ENCODE measurements around the gene ELK1. TPM values are rescaled to one million over a fixed set of nuclear protein-coding genes. Genes with fewer than 3 reads are reported as not detected.
A peak's percentile ranks its signal among the peaks of the same experiment; 100 is the strongest.

Gene ELK1
- total and polyA plus RNA-seq, 2 donors from 2014 or later = 10.5 to 26.9 TPM

DNA sequence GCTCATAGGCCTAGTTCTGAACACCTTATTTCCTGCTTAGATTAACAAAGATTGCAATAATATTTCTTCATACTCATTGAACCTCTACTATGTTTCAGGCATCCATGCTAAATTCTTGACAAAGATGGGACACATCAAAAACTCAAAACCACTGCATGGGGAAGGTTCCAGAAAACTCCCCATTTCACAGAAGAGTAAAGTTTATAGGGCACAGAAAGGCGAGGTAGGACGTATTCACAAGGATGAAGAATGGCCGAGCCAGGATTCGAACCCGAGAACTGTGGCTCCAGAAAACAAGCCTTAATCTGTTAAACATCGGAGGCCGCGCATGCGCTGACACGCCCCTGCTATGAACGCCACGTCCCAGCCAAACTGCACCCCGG, 7.9 kb upstream of the ELK1 start:
- no peaks in the 10 kb centered on the region for H3K4me1 ChIP-seq (ENCODE audit: control insufficient read depth in 2 of 3, insufficient read depth in 2 of 3, low read depth in 1 of 3, low read length in 3 of 3)
- intact Hi-C loops (cut with DNase I) = no loop called here
- peak overlapping the region; percentile 75 to 92 (median 82) for H3K4me3 ChIP-seq (ENCODE audit: low read length in 3 of 3)
- DNase-seq (no peak), FAIRE-seq (no peak)
- H3K27me3 ChIP-seq (ENCODE audit: control insufficient read depth, insufficient read depth, low read length) = no peaks in the 10 kb centered on the region
- peak overlapping the region in 2 of 3 donors; percentile 51 to 73 for H3K9ac ChIP-seq (ENCODE audit: low read length in 3 of 3)
- H3K9me3 ChIP-seq (ENCODE audit: control insufficient read depth in 2 of 3, insufficient read depth in 1 of 3, low read length in 3 of 3) = no peaks in the 10 kb centered on the region
- TF ChIP-seq, protein P1, sequence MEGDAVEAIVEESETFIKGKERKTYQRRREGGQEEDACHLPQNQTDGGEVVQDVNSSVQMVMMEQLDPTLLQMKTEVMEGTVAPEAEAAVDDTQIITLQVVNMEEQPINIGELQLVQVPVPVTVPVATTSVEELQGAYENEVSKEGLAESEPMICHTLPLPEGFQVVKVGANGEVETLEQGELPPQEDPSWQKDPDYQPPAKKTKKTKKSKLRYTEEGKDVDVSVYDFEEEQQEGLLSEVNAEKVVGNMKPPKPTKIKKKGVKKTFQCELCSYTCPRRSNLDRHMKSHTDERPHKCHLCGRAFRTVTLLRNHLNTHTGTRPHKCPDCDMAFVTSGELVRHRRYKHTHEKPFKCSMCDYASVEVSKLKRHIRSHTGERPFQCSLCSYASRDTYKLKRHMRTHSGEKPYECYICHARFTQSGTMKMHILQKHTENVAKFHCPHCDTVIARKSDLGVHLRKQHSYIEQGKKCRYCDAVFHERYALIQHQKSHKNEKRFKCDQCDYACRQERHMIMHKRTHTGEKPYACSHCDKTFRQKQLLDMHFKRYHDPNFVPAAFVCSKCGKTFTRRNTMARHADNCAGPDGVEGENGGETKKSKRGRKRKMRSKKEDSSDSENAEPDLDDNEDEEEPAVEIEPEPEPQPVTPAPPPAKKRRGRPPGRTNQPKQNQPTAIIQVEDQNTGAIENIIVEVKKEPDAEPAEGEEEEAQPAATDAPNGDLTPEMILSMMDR (IDR thresholded peaks at IDR 0.05; ENCODE audit: borderline replicate concordance, extremely low read depth, insufficient read depth) = no peak
- H3K36me3 ChIP-seq (ENCODE audit: control insufficient read depth in 2 of 3, insufficient read depth in 3 of 3, low read length in 3 of 3) = peaks cover 0 to 16% (median 3%) of the 10 kb centered on the region in 3 donors
- H3K27ac ChIP-seq (ENCODE audit: low read depth in 2 of 2, low read length in 2 of 2) = peak overlapping the region; percentile 98

DNA sequence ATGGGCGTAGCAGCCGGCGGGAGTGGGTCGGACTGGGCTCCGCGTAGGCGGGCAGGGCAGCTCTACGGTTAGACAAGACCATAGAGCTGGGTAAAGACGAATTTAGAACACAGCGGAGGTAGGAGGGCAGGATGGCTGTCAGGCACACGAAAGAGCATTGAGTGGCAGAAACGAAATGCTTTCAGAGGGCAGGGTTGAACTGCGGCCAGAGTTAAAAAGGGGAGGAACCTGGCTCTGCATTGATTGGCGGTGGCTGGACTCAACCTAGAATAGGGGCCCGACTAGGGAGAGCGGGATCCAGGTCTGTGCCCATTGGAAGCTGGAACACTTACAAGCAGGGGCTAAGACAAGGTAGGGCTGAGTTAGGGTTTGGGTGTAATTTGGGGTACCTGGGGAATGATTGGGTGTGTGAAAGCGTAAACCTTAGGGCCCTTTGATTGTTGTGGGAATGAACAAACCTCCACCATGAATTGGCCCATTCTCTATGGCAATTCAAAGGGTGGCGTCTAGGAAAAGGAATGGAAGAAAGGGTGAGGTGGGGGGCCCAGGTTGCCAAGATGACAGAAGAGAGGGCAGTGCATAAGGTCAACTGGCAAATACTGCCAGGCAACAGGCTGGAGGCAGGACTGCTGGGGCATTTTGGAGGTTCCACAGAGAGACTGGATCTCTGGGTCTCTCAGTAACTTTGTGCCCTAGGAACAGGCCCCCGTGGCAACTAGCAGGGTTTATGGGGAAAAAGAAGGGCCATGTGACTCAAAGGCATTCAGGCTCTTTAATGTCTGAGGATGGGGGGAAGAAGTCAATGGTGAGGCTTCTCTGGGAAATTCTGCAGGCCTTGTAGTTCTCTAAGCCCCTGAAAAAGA, 911 bp upstream of the ELK1 start:
- H3K27ac ChIP-seq (ENCODE audit: low read depth in 2 of 2, low read length in 2 of 2) = peak overlapping the region; percentile 72 to 87
- peak overlapping the region in 2 of 3 donors; percentile 24 to 60 for H3K9ac ChIP-seq (ENCODE audit: low read length in 3 of 3)

DNA sequence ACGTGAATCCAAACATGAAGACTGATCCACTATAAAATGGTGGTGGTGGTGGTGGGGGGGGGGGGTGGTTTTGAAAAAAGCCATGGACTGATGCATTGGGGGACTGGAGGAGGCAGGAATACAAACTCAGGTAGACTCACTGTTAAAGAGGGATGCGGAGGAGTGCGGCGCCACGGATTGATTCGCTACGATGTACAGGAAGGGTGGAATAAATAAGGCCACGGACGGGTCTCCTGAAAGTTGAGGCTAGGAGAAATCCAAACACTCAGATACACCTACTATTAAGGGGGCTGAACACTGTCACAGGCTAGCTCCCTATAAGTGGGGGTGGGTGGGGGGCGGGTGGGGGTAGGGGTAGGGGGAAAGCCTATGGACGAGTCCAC, 591 bp downstream of the ELK1 start:
- intact Hi-C loops (cut with DNase I) = no loop called here
- Histone ChIP-seq H3K27ac (ENCODE audit: low read depth in 2 of 2, low read length in 2 of 2) (no peak overlapping the region), H3K36me3 (ENCODE audit: control insufficient read depth in 2 of 3, insufficient read depth in 3 of 3, low read length in 3 of 3) (no peaks in the 10 kb centered on the region), H3K9ac (ENCODE audit: low read length in 3 of 3) (peak overlapping the region in 2 of 3 donors; percentile 61 to 78), H3K4me3 (ENCODE audit: low read length in 3 of 3) (peak overlapping the region; percentile 68 to 84 (median 77)), H3K4me1 (ENCODE audit: control insufficient read depth in 2 of 3, insufficient read depth in 2 of 3, low read depth in 1 of 3, low read length in 3 of 3) (peaks cover 0 to 11% (median 4%) of the 10 kb centered on the region in 3 donors), H3K9me3 (ENCODE audit: control insufficient read depth in 2 of 3, insufficient read depth in 1 of 3, low read length in 3 of 3) (no peaks in the 10 kb centered on the region), H3K27me3 (ENCODE audit: control insufficient read depth, insufficient read depth, low read length) (no peaks in the 10 kb centered on the region)
- FAIRE-seq (no peak), DNase-seq (no peak)
- TF ChIP-seq, protein P1 (IDR thresholded peaks at IDR 0.05; ENCODE audit: borderline replicate concordance, extremely low read depth, insufficient read depth) = no peak

More for the DNA sequence above, 911 bp upstream of the ELK1 start:
- intact Hi-C loops (cut with DNase I) = no loop called here
- no peak for FAIRE-seq
- H3K4me3 ChIP-seq (ENCODE audit: low read length in 3 of 3) = peak overlapping the region; percentile 56 to 76 (median 75)
- H3K4me1 ChIP-seq (ENCODE audit: control insufficient read depth in 2 of 3, insufficient read depth in 2 of 3, low read depth in 1 of 3, low read length in 3 of 3) = peaks cover 0 to 11% (median 4%) of the 10 kb centered on the region in 3 donors
- no peak for DNase-seq
- no peaks in the 10 kb centered on the region for H3K27me3 ChIP-seq (ENCODE audit: control insufficient read depth, insufficient read depth, low read length)
- peaks cover 0 to 5% (median 0%) of the 10 kb centered on the region in 3 donors for H3K36me3 ChIP-seq (ENCODE audit: control insufficient read depth in 2 of 3, insufficient read depth in 3 of 3, low read length in 3 of 3)
- no peaks in the 10 kb centered on the region for H3K9me3 ChIP-seq (ENCODE audit: control insufficient read depth in 2 of 3, insufficient read depth in 1 of 3, low read length in 3 of 3)
- TF ChIP-seq, protein P1 (IDR thresholded peaks at IDR 0.05; ENCODE audit: borderline replicate concordance, extremely low read depth, insufficient read depth) = no peak

Measured in kidney (tissue), 14 donors.